HG03575 (cell line): ENCODE measurements around the gene CELF3.
"Not testable (repeated sequence)": the region's sequence is repeated elsewhere in the genome, so short reads cannot be mapped to it uniquely, and the experiment has no call there.

Source experiments
- ATAC-seq: cut with Tn5 transposase; IDR thresholded peaks from one replicate; pipeline ENCODE4 v1.9.1; 2021; ENCODE audit not compliant: unreplicated experiment, insufficient number of reproducible peaks, low FRiP score; ENCODE audit errors: extremely low read depth

The CELF3 gene

DNA sequence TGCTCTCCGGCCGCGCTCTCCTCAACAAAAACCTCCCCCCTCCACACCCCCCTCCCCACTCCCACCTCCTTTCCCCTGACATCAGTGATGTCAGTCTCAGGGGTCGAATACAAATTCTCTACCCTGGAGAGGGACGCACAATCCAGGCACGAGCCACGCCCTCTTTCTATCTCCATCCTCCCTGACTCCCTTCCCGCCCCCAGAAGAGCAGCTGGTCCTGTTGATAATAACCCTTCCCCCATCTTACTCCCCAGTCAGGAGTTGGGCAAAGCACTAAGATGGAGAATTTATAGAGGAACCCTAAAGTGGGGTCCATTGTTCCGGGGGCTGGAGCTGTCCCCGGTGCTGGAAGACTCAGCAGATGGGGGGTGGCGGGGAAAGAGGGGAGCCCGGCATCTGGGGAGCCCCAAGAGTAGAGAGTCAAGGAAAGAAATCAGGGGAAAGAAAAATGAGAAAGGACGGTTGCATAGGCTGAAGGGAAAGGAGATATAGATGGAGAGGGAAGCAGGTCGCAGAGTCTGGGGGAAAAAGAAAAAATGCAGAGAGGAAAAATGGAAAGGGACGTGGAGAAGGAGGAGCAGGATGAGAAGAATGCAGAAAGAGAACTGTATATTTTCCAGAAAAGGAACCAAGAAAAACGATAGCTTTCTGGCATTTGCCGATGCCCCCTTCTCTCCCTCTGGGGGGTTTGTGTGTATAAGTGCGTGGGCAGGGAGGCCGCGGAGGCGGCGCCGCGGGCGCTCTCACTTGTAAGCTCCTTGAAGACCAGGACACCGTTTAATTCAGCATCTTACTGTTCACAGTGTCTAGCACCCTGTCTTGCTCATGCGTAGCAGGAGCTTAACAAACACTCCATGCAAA, at the start of gene CELF3:
Gene CELF3 (minus strand): TSS at position 33 of the 861 bp plus-strand sequence. CDS start 783 bp downstream, outside the sequence.
- no peak for ATAC-seq

DNA sequence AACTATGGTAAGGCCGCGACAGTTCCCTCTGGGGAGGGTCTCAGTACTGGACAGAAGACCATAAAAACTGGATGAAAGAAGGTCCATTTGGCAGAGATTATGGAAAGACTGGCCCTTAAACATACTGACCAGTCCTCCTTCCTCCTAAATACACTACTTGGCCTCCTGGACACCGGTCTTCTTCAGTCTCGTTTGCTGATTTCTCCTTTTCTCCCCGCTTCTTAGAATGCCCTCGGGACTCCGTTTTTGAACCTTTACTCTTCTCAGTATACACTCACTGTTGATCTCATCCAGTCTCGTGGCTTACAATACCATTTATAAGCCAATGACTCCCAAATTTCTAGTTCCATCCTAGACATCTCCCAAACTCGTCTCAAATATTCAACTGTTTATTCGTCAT, 47.4 kb upstream of the CELF3 start:
- ATAC-seq, result no peak

DNA sequence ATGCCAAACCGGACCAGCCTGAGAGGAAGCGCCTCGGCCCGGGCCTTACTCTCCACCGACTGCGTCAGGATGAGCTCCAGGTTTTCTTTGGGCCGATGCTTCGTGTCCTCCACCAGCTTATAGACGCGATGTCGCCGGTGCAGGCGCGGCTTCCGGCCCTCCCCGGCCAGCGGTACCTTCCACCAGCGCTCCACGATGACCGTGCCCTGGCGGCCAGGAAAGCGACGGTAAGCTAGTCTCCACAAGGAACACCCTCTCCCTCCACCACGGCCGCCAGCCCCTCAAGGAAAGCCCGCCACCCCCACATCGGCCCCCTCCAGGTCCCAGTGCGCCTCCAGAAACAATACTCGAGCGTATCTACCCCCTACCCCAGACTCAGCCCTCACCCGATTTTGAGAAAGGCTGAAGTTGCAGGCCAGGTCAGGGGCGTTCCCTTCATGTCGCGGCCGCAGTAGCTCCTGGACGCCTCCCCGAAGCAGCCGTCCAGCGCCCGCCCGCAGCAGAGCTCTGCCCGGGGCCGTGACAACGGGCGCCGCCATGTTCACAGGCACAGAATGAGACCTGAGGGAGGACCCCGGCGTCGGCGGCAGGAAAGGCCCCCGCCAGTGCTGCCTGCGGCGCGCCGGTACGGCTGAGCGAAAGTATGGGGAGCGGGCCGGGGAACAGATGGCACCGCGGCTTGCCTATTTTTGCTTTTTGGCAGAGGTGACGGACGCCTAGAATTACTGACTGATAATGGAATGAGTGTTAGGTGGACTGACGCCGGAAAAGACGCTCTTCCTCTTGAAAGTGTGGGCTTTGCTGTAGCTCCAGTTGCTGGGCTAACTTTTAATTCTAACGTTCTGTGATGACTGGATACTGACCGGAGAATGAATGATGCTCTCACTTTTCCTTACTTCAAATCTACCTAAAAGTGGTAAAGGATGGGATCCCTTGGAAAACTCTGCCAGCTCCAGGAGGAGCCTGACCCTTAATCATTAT, 46.6 kb upstream of the CELF3 start, which contains the start of gene MRPL9:
Gene MRPL9 (minus strand): TSS at position 556 of the 981 bp plus-strand sequence. CDS start 17 bp downstream, at position 539.
- ATAC-seq, result no peak

DNA sequence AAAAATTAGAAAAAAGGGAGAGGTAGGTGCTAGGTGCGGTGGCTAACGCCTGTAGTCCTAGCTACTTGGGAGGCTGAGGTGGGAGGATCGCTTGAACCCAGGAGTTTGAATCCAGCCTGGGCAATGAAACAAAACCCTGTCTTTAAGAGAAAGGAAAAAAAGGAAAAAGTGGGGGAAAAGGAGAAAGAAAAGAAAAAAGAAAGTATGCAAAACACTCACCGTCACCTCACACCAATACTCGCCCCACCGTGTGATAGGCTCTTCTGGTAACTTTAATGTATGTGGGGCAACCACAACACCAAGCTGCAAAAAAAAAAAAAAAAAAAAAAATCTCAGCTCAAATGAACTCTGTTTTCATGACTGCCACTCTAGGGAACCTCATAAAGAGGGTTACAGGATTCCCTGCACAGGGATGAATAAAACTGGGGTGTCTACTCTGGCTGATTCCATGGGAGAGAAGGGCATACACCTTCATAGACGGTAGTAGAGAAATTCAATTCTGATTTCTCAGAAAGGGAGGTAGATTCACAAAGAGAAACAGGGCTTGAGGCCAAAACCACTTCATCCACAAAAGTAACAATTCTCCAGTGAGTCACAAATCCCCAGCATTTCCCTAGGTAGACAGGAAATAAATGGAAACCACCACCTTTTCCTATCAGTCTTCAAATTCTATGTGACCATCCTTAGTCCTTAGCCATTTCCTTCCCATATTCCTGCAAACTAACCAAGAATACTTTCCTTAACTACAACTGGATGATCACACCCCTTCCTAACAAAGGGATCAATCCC, 44.2 kb upstream of the CELF3 start:
- no peak for ATAC-seq

DNA sequence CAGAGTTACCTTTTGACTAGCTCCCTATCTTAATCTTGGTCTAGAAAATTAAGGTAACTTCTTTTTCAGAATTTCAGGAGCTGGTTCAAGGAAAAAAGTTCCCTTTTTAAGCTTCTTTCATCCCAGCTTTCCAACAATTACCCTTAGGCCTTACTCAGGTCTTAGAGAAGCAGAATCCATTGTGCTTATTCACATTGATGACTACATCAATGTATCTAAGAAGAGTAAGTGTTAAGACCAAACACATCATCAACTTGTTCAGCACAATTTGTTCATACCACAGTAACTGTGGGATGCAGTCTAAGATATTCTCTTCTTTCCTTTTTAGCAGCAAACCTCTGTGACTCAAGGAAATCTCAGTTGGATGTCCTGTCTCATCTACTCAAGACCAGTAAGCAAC, 42.6 kb upstream of the CELF3 start:
- no peak for ATAC-seq

DNA sequence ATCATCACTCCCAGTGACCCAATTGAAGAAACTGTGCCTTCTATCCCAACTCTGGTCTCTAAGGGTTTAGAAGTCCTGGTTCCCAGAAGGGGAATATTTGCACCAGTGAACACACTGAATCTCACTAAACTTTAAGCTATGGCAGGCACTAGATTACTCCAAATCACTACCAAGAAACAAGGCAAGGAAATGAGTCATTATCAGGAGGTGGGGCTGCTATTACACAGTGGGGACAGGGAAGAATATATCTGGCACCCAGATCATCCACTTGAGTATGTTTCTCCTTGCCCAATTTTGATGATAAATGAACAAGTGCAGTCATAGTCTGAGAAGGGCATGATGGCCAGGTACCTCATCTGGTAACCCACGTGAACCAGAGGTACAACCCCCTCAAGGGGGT, 39.7 kb upstream of the CELF3 start:
- no peak for ATAC-seq

DNA sequence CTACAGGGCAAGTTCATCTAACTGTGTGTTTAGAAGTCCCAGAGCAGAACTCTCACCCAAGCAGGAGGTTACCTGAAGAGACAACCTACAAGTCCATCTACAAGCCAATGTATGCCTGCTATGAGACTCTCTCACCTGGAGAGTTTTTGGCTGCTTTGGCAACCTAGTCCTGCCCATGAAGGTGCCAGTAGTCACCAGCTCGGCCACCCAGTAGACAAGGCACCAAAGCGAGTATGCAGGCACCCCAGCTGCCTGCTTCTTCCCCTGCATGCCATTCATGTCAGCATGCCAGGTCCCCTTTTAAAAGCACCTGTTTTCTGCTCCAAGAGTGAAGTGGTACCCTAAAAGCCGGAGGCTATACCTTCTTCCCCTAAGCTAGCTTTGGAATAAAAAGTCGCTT, 24.9 kb upstream of the CELF3 start:
- no peak for ATAC-seq

DNA sequence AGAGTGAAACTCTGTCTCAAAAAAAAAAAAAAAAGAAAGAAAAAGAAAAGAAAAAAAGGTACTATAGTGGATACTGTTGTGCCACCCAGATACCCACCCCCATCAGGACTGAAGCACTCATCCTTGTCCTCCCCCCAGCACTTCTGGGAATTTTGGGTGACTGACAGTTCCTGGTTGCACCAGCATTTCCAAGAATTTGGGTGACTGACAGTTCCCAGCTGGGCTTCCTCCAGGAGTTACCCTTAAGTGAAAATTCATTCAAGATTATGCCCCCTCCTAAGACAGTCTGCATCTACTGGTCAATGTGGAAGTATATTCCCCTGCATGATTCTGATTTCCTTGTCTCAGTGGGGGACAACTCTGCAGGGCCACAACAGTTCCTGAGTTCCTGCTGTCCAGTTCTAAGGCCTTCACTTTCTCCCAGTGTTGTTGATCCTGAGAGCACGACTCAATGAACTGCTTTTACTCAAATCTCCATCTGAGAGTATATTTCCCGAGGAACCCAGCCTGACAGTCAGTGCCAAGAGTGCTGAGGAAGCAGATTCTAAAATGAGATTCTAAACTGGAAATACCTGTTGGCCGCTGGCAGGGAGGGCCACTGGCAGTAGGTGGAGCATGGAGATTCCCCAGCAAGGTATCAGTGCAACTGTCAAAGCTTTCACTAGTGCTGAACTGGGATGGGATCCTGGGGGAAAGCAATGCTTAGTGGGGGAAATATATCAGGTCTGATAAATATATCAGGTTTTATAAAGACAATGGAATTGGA, 23.2 kb upstream of the CELF3 start:
- no peak for ATAC-seq

DNA sequence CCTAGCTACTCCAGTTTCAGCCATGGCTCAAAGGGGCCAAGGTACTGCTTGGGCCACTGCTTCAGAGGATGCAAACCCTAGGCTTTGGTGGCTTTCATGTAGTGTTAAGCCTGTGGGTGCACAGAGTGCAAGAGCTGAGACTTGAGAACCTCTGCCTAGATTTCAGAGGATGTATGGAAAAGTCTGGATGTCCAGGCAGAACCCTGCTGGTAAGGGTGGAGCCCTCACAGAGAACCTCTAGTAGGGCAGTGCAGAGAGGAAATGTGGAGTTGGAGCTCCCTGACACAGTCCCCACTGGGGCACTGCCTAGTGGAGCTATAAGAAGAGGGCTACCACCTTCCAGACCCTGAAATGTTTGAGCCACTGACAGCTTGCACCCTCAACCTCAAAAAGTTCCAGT, 20.9 kb upstream of the CELF3 start:
- ATAC-seq, result no peak

DNA sequence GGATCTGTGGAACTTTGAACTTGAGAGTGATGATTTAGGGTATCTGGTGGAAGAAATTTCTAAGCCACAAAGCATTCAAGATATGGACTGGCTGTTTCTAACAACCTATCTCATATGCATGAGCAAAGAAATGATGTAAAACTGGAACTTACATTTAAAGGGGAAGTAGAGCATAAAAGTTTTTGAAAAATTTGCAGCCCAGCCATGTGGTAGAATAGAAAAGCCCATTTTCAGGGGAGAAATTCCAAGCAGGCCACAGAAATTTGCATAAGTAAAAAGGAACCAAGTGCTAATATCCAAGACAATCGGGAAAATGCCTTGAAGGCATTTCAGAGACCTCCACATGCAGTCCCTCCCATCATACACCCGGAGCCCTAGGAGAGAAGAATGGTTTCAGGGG, 20.4 kb upstream of the CELF3 start:
- no peak for ATAC-seq

DNA sequence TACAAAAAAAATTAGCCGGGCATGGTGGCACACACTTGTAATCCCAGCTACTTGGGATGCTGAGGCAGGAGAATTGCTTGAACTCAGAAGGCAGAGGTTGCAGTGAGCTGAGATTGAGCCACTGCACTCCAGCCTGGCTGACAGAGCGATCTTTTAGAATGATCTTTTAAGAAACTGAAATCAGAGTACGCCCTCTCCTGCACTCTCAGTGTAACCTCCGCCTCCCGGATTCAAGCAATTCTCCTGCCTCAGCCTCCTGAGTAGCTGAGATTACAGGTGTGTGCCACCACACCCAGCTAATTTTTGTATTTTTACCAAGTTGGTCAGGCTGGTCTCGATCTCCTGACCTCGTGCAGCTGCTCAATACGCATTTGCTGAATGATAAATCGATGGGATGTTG, 17.4 kb upstream of the CELF3 start:
- not testable (repeated sequence) for ATAC-seq

DNA sequence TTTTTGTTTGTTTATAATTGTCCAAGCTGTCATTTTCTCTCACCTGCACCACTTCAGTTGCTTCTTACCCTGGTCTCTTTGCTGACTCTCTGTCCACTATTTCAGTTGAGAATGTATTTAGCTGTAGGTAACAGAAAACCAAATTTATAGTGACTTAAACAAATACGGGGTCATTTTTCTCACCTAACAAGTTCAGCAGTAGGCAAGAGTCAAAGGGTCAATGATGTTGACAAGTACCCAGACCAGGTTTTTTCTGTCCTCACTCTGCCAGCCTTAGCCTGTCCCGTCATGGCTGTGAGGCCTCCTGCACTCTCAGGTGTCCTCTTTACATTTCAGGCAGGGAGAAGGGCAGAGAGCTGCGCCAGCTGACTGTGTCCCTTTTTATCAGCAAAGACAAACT, 16.5 kb upstream of the CELF3 start:
- no peak for ATAC-seq

DNA sequence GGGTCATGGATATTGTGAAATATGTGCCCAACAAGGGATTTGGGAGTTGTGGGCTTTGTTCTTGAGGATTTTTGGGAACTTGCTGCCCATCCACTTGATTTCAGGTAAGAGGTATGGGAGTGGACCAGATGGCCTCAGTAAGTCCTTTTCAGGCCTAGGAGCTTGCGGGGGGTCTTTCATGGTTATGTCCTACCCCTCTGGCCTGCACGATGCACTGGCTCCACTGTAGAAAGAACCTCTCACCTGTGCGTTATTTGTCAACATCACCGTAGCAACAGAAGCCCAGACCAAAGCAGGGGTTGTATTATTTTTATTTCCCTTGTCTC, 13.3 kb upstream of the CELF3 start:
- no peak for ATAC-seq

DNA sequence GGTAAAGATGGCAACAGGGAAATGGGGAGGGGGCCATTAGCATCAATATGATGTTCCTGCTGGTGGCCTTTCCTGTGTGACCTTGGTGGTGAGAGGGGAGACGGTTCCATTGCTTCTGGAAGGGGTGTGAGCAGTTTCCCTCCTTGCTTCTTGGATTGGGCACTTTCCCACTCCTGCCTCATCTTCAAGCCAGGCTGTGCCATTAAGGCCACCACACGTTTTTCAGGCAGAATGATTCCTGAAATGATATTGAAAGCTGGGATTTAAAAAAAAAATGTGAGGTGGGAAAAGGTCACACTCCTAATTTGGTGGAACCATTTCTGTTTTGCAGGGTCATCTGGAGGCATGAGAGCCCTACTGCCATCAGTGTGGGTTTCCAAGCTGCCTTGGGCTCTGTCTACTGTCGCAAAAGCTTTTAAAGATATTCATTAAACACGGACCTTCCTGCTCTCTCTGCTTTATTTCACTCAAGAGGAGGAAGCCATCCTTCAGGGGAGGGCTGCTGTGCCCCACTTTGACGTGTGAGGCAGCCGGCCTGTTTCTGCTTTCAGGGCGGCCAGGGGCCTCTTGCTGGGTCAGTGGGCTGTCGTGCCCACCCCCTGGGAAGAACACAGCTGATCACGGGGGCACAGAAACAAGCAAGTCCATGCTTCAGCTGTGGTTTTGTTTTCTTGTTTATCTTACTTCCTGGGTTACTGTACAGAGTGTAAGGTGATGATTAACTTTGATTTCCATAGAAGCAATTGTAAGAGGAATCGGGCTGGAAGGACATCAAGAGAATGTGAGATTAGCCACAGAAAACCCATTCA, 12.8 kb upstream of the CELF3 start:
- ATAC-seq, result no peak

DNA sequence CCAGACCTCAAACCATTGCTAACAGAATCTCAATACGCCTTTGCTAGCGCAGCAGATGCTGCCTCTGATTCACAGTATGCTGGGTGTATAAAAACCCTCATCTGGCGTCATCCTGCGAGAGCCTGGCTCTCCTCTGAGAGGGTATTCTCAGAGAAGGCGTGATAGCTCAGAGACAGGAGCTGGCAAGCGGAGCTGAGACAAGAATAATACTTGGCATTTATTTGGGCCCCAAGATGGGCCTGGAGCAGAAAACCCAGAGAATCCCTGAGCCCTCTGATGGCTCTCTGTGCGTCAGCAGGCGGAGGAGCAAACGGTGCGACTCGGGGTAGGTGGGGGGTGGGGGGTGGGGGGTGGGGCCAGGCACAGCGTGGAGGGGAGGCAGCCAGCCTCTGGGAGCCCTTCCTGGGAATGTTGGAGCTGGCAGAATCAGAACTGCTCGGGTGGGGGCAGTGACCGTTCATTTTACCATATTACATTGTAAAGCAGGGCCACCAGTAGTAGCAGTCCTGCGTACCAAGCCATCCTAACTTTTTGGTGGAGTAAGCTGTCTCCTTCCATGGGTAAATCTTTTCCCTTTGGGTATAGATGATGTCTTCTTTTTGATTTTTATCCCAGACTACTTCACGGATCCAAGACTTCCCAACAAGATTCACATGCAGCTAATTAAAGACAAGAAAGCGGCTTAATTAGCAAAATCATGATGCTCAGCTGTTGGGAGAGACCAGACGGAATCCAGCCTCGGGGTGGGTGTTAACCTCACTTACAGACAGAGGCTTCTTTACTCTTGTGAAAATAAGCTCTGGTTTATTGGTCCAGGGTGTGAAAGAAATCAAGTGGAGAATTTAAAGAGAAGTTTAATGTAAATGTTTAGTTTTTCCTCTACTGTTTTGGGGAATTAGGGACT, 11.8 kb upstream of the CELF3 start:
- ATAC-seq, result no peak

DNA sequence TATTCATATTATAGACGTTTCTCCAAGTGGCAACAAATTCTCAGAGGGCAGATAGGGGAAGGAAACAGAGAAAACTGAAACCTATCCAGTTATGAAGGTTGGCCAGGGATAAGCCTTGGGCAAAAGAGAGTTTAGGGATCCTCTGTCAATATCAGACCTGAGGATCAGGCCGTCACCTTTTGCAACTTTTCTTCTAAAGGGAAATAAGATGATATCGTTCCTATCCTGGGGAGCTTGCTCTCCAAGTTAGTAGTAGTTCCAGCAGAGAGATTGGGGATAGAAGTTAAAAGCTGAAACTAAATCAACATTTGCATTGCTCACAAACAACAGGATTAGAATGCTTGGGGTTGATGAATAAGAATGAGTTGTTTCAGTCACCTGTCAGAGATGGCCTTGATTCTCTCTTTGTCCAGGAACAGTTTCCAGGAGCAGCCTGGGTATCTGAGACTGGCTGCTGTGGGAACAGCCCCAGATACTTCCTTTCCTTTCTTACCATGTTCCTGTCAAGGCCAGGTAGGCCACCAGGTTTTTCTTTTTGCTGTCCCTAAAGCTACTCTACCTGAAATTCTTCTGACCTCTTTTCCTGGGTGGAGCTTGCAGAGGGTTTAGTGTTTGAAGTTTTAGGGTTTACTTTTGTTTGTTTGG, 7.2 kb upstream of the CELF3 start:
- no peak for ATAC-seq
